Neural progenitor cell (in vitro differentiated cells): Measurements from ENCODE around the gene SIGLEC9. TPM values are rescaled to one million over a fixed set of nuclear protein-coding genes. Genes with fewer than 3 reads are reported as not detected.
"Not testable (repeated sequence)": the region's sequence is repeated elsewhere in the genome, so short reads cannot be mapped to it uniquely, and the experiment has no call there.

Experiments
- DNase-seq: peaks from one replicate; pipeline ENCODE4 v3.0.0-alpha.2; 2016; ENCODE audit warnings: low spot score
- H2AFZ ChIP-seq: fragments of 200-600 bp; sonication (generic); replicated peaks from 2 replicates; pipeline ENCODE4 v1.6.1; 2016; ENCODE audit warnings: antibody characterized with exemption
- H3F3A ChIP-seq: fragments of 200-600 bp; sonication (generic); 2 replicates; pipeline ENCODE4 v1.6.1; 2016; ENCODE audit warnings: antibody characterized with exemption, low read depth
- H3K27ac ChIP-seq: fragments of 200-600 bp; sonication (generic); 2 replicates; pipeline ENCODE4 v1.5.1; 2016; ENCODE audit warnings: mild to moderate bottlenecking
- H3K27me3 ChIP-seq: fragments of 200-600 bp; sonication (generic); 2 replicates; pipeline ENCODE4 v1.6.1; 2016; ENCODE audit warnings: mild to moderate bottlenecking, moderate library complexity
- H3K36me3 ChIP-seq: fragments of 200-600 bp; sonication (generic); 2 replicates; pipeline ENCODE4 v1.5.1; 2016
- H3K4me1 ChIP-seq: fragments of 200-600 bp; sonication (generic); 2 replicates; pipeline ENCODE4 v1.6.1; 2016; ENCODE audit warnings: mixed run types
- H3K4me2 ChIP-seq: fragments of 200-600 bp; sonication (generic); 2 replicates; pipeline ENCODE4 v1.6.1; 2016
- H3K4me3 ChIP-seq: fragments of 200-600 bp; sonication (generic); 2 replicates; pipeline ENCODE4 v1.5.1; 2016
- H3K79me2 ChIP-seq: fragments of 200-600 bp; sonication (generic); 2 replicates; pipeline ENCODE4 v1.6.1; 2016; ENCODE audit warnings: low read depth
- H3K9ac ChIP-seq: fragments of 200-600 bp; sonication (generic); 2 replicates; pipeline ENCODE4 v1.6.1; 2016
- H3K9me3 ChIP-seq: fragments of 200-600 bp; sonication (generic); 2 replicates; pipeline ENCODE4 v1.5.1; 2016; ENCODE audit warnings: low read depth
- H4K20me1 ChIP-seq: fragments of 200-600 bp; sonication (generic); 2 replicates; pipeline ENCODE4 v1.6.1; 2016; ENCODE audit warnings: low read depth
- H3K27ac Mint-ChIP-seq: 3 replicates; pipeline ENCODE4 v1.8.0; 2021; ENCODE audit warnings: mixed read lengths
- H3K27me3 Mint-ChIP-seq: 2 replicates; pipeline ENCODE4 v1.8.0; 2022; ENCODE audit warnings: low read depth, mild to moderate bottlenecking, inconsistent platforms, moderate library complexity, mixed read lengths; ENCODE audit not compliant: insufficient read depth
- H3K36me3 Mint-ChIP-seq: 3 replicates; pipeline ENCODE4 v1.8.0; 2021; ENCODE audit warnings: mixed read lengths
- H3K4me1 Mint-ChIP-seq: 3 replicates; pipeline ENCODE4 v1.8.0; 2021; ENCODE audit warnings: mixed read lengths
- H3K4me3 Mint-ChIP-seq: 3 replicates; pipeline ENCODE4 v1.8.0; 2021; ENCODE audit warnings: mild to moderate bottlenecking, moderate library complexity, mixed read lengths
- H3K9me3 Mint-ChIP-seq: 3 replicates; pipeline ENCODE4 v1.8.0; 2020; ENCODE audit warnings: mixed read lengths
- CTCF ChIP-seq: fragments of 200-600 bp; sonication (generic); IDR thresholded peaks from 2 replicates; pipeline ENCODE4 v1.5.1; 2017; ENCODE audit warnings: antibody characterized with exemption, mild to moderate bottlenecking
- EZH2 ChIP-seq: fragments of 200-600 bp; sonication (generic); IDR thresholded peaks from 2 replicates; pipeline ENCODE4 v1.6.1; 2017; ENCODE audit warnings: antibody characterized with exemption, mild to moderate bottlenecking, moderate library complexity
- EZH2phosphoT487 ChIP-seq: fragments of 200-600 bp; sonication (generic); IDR thresholded peaks from 2 replicates; pipeline ENCODE4 v1.6.1; 2017; ENCODE audit warnings: antibody characterized with exemption
- total RNA-seq: library from RNA; depleted of rRNA; stranded (reverse); fragments of >200 nt; gene quantifications from 2 replicates; pipeline ENCODE4 v1.2.3, GENCODE V29; 2015; ENCODE audit warnings: low replicate concordance

The SIGLEC9 gene
- total RNA-seq, 1 donor from 2014 or later: not detected

DNA sequence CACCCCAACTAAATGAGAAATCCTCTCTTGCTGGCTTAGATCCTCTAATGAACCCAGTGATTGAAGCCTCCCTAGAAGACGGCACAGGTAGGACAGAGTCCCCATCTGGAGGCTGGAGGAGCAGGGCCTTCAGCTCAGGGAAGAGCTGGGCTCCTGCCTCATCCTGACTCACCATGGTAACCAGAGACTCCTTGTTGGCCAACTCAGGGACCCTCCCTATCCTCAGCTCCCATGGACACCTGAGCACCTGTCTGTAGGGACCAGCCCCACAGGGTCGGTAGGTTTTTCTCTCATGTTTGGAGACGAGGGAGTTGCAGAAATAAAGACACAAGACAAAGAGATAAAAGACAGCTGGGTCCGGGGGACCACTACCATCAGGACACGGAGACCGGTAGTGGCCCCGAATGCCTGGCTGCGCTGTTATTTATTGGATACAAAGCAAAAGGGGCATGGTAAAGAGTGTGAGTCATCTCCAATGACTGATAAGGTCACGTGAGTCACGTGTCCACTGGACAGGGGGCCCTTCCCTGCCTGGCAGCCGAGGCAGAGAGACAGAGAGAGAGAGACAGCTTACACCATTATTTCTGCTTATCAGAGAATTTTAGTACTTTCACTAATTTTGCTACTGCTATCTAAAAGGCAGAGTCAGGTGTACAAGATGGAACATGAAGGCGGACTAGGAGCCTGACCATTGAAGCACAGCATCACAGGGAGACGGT lies 44.0 kb downstream of the SIGLEC9 start:
- no peaks in the 10 kb centered on the region for H3K4me1 ChIP-seq
- no peaks in the 10 kb centered on the region for H3K36me3 ChIP-seq
- H3K9ac ChIP-seq: no peak overlapping the region
- Mint-ChIP-seq H3K4me1 (no peaks in the 10 kb centered on the region), H3K27me3 (peaks cover 3% of the 10 kb centered on the region), H3K36me3 (no peaks in the 10 kb centered on the region), H3K4me3 (no peak overlapping the region), H3K9me3 (peaks cover 9% of the 10 kb centered on the region), H3K27ac (no peak overlapping the region)
- no peak overlapping the region for H3K4me3 ChIP-seq
- H2AFZ ChIP-seq: no peak overlapping the region
- no peak overlapping the region for H3K4me2 ChIP-seq
- no peaks in the 10 kb centered on the region for H3F3A ChIP-seq
- H3K27me3 ChIP-seq: peaks cover 23% of the 10 kb centered on the region
- TF ChIP-seq EZH2 (no peak), EZH2phosphoT487 (no peak), CTCF (no peak)
- no peaks in the 10 kb centered on the region for H3K9me3 ChIP-seq
- no peak for DNase-seq
- no peaks in the 10 kb centered on the region for H4K20me1 ChIP-seq
- no peaks in the 10 kb centered on the region for H3K79me2 ChIP-seq
- H3K27ac ChIP-seq: no peak overlapping the region

DNA sequence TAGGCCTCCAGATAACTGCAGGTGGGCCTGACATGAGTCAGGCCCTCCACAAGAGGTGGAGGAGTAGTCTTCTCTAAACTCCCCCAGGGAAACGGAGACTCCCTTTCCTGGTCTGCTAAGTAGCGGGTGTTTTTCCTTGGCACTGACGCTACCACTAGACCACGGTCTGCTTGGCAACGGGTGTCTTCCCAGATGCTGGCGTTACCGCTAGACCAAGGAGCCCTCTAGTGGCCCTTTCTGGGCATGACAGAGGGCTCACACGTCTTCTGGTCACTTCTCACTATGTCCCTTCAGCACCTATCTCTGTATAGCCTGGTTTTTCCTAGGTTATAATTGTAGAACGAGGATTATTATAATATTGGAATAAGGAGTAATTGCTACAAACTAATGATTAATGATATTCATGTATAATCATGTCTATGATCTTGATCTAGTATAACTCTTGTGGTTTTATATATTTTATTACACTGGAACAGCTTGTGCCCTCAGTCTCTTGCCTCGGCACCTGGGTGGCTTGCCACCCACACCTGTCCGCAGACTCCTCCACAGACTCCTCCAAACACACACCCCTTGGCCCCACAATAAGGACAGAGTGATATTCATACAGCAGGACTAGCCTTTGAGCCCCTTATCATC lies 44.7 kb downstream of the SIGLEC9 start:
- H3K4me1 Mint-ChIP-seq, H3K4me1 ChIP-seq, H4K20me1 ChIP-seq, H3K9ac ChIP-seq, H3K27me3 Mint-ChIP-seq, H3K4me3 ChIP-seq, H3K4me3 Mint-ChIP-seq, H3K4me2 ChIP-seq, H3K9me3 Mint-ChIP-seq, H3K27ac ChIP-seq, H3F3A ChIP-seq, H3K9me3 ChIP-seq, H3K36me3 Mint-ChIP-seq, H3K79me2 ChIP-seq, H3K27ac Mint-ChIP-seq, H3K36me3 ChIP-seq, H2AFZ ChIP-seq: not testable (repeated sequence)
- peaks cover 23% of the 10 kb centered on the region for H3K27me3 ChIP-seq
- TF ChIP-seq CTCF: peak; percentile 75
- DNase-seq: peak; percentile 70

DNA sequence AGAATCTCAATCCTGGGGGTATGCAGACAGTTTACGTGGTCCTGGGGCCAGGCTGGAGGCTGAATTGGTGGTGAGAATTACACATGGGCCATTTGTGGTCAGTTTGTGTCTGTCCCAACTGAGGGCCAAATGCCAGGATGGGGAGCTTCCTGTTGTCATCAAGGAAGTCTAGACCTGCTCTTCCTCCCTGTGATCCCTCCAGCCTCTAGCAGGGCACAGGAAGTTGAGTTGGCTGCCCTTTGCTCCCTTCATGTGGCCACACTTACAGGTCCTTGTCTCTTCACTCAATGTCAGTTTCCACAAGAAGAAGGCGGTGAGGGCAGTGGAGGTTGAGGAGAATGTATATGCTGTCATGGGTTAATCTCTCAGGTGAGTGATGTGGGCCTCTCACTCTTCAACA lies 47.5 kb downstream of the SIGLEC9 start:
- Histone ChIP-seq H3K27ac (no peak overlapping the region), H4K20me1 (no peaks in the 10 kb centered on the region), H3K36me3 (no peaks in the 10 kb centered on the region), H3F3A (no peaks in the 10 kb centered on the region), H3K4me1 (no peaks in the 10 kb centered on the region), H2AFZ (no peak overlapping the region), H3K79me2 (no peaks in the 10 kb centered on the region), H3K4me2 (no peak overlapping the region), H3K9ac (no peak overlapping the region), H3K4me3 (no peak overlapping the region), H3K27me3 (peaks cover 27% of the 10 kb centered on the region), H3K9me3 (no peaks in the 10 kb centered on the region)
- Mint-ChIP-seq H3K27ac (no peak overlapping the region), H3K27me3 (peaks cover 3% of the 10 kb centered on the region), H3K9me3 (peaks cover 7% of the 10 kb centered on the region), H3K4me1 (no peaks in the 10 kb centered on the region), H3K36me3 (no peaks in the 10 kb centered on the region), H3K4me3 (no peak overlapping the region)
- TF ChIP-seq EZH2 (no peak), CTCF (no peak), EZH2phosphoT487 (no peak)
- no peak for DNase-seq
